ENCODE measurements around the gene HARS1. TPM values are rescaled to one million over a fixed set of nuclear protein-coding genes. Genes with fewer than 3 reads are reported as not detected.

HARS1 gene
- total RNA-seq, 1 donor from 2014 or later: 84.0 TPM

DNA sequence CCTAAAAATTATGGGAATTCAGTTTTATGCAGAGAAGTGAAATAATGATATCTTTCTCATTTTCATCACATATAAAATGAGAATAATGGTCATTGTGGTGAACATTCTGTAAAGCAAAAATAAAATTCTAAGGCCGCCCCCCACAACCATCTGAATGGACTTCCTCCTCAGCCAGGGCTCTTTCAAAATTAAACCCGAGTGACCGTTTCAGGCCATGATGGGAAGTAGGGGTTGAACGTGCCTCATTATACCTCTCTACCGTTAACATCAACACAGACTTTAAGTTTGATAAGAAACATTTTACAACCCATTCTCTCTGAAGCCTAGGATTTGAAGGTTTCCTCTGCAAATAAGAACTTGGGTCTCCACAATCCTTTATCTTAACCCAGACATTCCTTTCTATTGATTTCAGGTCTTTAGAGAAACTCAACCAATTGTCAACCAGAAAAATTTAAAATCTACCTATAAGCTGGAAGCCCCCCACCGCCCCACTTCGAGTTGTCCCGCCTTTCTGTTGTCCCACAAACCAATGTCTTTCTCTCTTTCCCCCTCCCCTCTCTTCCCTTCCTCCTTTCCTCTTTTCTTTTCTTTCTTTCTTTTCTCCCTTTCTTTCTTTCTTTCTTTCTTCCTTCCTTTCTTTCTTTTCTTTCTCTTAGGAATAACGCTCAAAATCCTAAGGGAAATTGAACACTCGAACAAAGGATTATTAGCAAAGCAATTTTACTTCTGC is 53.6 kb downstream of the HARS1 start:
- H3K4me3 Mint-ChIP-seq: no peak overlapping the region
- ChIA-PET CTCF (no interaction called here), POLR2A (interaction anchor here (2.7 kb wide), 1 partner anchor 90 kb away, joined by 16 read pairs; the partner anchor contains the start of gene EIF4EBP3)
- no peak for ATAC-seq (ENCODE audit: low read depth)
- H3K27me3 Mint-ChIP-seq: peaks cover 5% of the 10 kb centered on the region
- H3K4me1 Mint-ChIP-seq: peaks cover 41% of the 10 kb centered on the region
- no peak for DNase-seq
- peaks cover 9% of the 10 kb centered on the region for H3K36me3 Mint-ChIP-seq (ENCODE audit: low read depth)
- TF ChIP-seq, protein P1, sequence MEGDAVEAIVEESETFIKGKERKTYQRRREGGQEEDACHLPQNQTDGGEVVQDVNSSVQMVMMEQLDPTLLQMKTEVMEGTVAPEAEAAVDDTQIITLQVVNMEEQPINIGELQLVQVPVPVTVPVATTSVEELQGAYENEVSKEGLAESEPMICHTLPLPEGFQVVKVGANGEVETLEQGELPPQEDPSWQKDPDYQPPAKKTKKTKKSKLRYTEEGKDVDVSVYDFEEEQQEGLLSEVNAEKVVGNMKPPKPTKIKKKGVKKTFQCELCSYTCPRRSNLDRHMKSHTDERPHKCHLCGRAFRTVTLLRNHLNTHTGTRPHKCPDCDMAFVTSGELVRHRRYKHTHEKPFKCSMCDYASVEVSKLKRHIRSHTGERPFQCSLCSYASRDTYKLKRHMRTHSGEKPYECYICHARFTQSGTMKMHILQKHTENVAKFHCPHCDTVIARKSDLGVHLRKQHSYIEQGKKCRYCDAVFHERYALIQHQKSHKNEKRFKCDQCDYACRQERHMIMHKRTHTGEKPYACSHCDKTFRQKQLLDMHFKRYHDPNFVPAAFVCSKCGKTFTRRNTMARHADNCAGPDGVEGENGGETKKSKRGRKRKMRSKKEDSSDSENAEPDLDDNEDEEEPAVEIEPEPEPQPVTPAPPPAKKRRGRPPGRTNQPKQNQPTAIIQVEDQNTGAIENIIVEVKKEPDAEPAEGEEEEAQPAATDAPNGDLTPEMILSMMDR (IDR thresholded peaks at IDR 0.05): no peak
- no peaks in the 10 kb centered on the region for H3K9me3 Mint-ChIP-seq
- no peak overlapping the region for H3K27ac Mint-ChIP-seq
- intact Hi-C loops (cut with micrococcal nuclease): loop anchor here (2.0 kb wide), 5 partner anchors 61 to 393 kb away; partner anchors contain the start of gene SRA1

DNA sequence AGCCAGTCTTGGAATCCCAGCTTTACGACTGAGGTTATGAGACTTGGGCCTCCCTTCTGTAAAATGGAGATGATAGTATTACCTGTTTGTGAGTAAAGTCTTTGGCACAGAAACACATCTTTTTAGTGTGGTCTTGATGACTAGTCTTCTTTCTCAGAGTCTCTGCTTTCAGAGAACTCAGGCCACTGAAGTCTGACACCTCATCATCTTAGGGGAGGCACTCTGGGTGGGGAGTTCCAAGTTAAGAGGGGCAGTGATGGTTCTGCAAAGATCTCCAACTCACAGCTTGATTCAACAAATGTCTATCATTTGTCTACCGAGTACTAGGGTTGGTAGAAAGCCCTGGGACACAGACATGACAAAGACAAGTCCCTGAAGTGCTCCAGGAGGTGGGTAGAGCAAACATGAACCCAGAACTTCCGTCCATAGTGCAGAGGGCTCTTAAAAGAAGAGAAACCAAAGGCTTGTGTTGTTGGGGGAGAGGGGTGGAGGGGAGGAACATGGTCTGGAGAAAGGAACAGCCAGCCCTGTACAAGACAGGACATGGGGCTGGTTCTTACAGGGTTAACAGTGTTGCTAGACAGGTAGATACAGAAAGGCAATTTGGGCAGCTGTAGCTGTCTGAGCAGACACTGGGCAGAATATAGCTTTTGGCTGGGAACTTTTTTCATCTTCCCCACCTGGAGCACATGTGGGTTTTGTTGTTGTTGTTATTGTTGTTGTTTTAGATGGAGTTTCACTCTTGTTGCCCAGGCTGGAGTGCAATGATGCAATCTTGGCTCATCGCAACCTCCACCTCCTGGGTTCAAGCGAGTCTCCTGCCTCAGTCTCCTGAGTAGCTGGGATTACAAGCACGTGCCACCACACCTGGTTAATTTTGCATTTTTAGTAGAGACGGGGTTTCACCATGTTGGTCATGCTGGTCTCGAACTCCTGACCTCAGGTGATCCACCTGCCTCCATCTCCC is 55.6 kb downstream of the HARS1 start:
- Mint-ChIP-seq H3K27me3 (peaks cover 11% of the 10 kb centered on the region), H3K27ac (no peak overlapping the region), H3K4me1 (peaks cover 49% of the 10 kb centered on the region), H3K36me3 (ENCODE audit: low read depth) (peaks cover 2% of the 10 kb centered on the region), H3K9me3 (no peaks in the 10 kb centered on the region), H3K4me3 (no peak overlapping the region)
- TF ChIP-seq, protein P1 (IDR thresholded peaks at IDR 0.05): no peak
- ChIA-PET POLR2A (interaction anchor here (1.3 to 2.0 kb wide), 3 partner anchors 12 to 88 kb away, joined by 4 to 8 read pairs (median 8); partner anchors contain the start of genes APBB3, EIF4EBP3, IK and NDUFA2), CTCF (interaction anchor here (0.7 to 2.2 kb wide), 5 partner anchors 12 to 640 kb away, joined by 3 to 11 read pairs (median 4); partner anchors contain the start of genes EIF4EBP3, IK and NDUFA2)
- ATAC-seq (ENCODE audit: low read depth) (no peak), DNase-seq (no peak)
- intact Hi-C loops (cut with micrococcal nuclease): loop anchor here (1.0 kb wide), 2 partner anchors 88 to 262 kb away; partner anchors contain the start of gene EIF4EBP3

DNA sequence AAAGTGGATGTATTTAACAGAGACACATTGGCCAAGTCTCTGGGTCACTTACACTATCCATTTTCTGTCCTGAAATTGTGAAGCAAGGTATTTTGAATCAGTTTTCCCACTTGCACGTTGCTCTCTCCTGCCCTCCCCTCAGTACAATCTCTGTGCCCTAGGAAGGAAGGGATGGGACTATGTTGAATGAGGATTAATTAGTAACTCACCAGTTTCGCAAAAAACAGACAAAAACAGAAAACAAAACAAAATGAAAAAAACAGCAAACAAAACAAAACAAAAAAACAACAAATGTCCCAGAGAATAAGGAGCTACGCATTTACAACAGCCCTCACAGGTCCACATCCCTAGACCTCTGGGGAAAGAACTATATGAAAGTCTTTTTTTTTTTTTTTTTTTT is 57.1 kb downstream of the HARS1 start:
- intact Hi-C loops (cut with micrococcal nuclease): no loop called here
- ATAC-seq (ENCODE audit: low read depth): no peak
- H3K4me3 Mint-ChIP-seq: no peak overlapping the region
- peaks cover 38% of the 10 kb centered on the region for H3K4me1 Mint-ChIP-seq
- H3K27ac Mint-ChIP-seq: no peak overlapping the region
- H3K9me3 Mint-ChIP-seq: no peaks in the 10 kb centered on the region
- TF ChIP-seq, protein P1 (IDR thresholded peaks at IDR 0.05): no peak
- ChIA-PET POLR2A (interaction anchor here (0.7 to 2.0 kb wide), 2 partner anchors 14 to 87 kb away, joined by 3 to 8 read pairs; partner anchors contain the start of genes EIF4EBP3 and IK), CTCF (interaction anchor here (1.4 to 2.2 kb wide), 3 partner anchors 13 to 261 kb away, joined by 4 to 11 read pairs (median 10); partner anchors contain the start of genes EIF4EBP3, IK and NDUFA2)
- peaks cover 11% of the 10 kb centered on the region for H3K27me3 Mint-ChIP-seq
- DNase-seq: no peak
- peaks cover 2% of the 10 kb centered on the region for H3K36me3 Mint-ChIP-seq (ENCODE audit: low read depth)

DNA sequence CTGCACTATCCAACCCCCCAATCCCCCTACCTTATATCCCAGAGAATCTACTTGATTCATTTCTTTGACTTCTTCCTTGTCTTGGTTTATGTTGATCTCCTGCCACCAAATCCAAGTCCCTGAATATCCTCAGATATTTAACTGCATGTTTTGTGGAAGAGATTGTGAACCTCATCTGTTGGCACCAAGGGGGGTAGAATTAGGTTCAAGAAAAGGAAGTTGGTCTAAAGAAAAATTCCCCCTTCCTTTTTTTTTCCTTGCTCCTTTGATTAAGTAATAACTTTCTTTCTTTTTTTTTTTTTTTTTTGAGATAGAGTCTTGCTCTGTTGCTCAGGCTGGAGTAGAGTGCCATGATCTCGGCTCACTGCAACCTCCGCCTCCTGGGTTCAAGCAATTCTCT is 57.7 kb downstream of the HARS1 start:
- Mint-ChIP-seq H3K4me3 (peak overlapping the region; percentile 87), H3K9me3 (no peaks in the 10 kb centered on the region), H3K36me3 (ENCODE audit: low read depth) (no peaks in the 10 kb centered on the region), H3K4me1 (peaks cover 33% of the 10 kb centered on the region), H3K27me3 (peaks cover 11% of the 10 kb centered on the region), H3K27ac (no peak overlapping the region)
- DNase-seq (no peak), ATAC-seq (ENCODE audit: low read depth) (no peak)
- intact Hi-C loops (cut with micrococcal nuclease): loop anchor here (2.0 kb wide), 1 partner anchor 13 kb away; the partner anchor contains the start of genes IK and NDUFA2
- TF ChIP-seq, protein P1 (IDR thresholded peaks at IDR 0.05): no peak
- ChIA-PET CTCF (no interaction called here), POLR2A (interaction anchor here (0.7 to 1.4 kb wide), 2 partner anchors 14 to 231 kb away, joined by 3 to 7 read pairs; partner anchors contain the start of genes ANKHD1 and IK)
